ENCODE data around the gene PRAMEF5.
"Not testable (repeated sequence)": the region's sequence is repeated elsewhere in the genome, so short reads cannot be mapped to it uniquely, and the experiment has no call there.

Gene PRAMEF5

GRCh38 chr1:13237572-13237971 is 16.4 kb upstream of the PRAMEF5 start:
- H3K9ac ChIP-seq, H3K4me2 ChIP-seq, H3K27ac ChIP-seq, H3K9me3 ChIP-seq, H3K36me3 ChIP-seq, H4K20me1 ChIP-seq, H3K4me3 ChIP-seq, H3K27me3 ChIP-seq, H3K4me1 ChIP-seq: not testable (repeated sequence)

- not testable (repeated sequence) for H3K9me3 ChIP-seq, H3K36me3 ChIP-seq, H3K27me3 ChIP-seq, H3K4me3 ChIP-seq, H3K27ac ChIP-seq, H3K4me1 ChIP-seq, H3K9ac ChIP-seq, H4K20me1 ChIP-seq, H3K4me2 ChIP-seq
Measured at GRCh38 chr1:13239633-13240032, 14.4 kb upstream of the PRAMEF5 start.

GRCh38 chr1:13243536-13244263 is 10.3 kb upstream of the PRAMEF5 start:
- not testable (repeated sequence) for H3K27me3 ChIP-seq, H3K27ac ChIP-seq, H4K20me1 ChIP-seq, H3K4me3 ChIP-seq, H3K36me3 ChIP-seq, H3K9me3 ChIP-seq, H3K4me2 ChIP-seq, H3K4me1 ChIP-seq, H3K9ac ChIP-seq

GRCh38 chr1:13245841-13246553 is 8.0 kb upstream of the PRAMEF5 start:
- H3K9me3 ChIP-seq, H4K20me1 ChIP-seq, H3K9ac ChIP-seq, H3K27me3 ChIP-seq, H3K4me3 ChIP-seq, H3K27ac ChIP-seq, H3K36me3 ChIP-seq, H3K4me1 ChIP-seq, H3K4me2 ChIP-seq: not testable (repeated sequence)

- H3K27ac ChIP-seq, H3K36me3 ChIP-seq, H3K4me3 ChIP-seq, H4K20me1 ChIP-seq, H3K4me1 ChIP-seq, H3K27me3 ChIP-seq, H3K9me3 ChIP-seq, H3K4me2 ChIP-seq, H3K9ac ChIP-seq: not testable (repeated sequence)
Measured at GRCh38 chr1:13246554-13246871, 7.5 kb upstream of the PRAMEF5 start.

GRCh38 chr1:13247122-13247521 is 6.9 kb upstream of the PRAMEF5 start:
- not testable (repeated sequence) for H3K27me3 ChIP-seq, H3K4me3 ChIP-seq, H3K27ac ChIP-seq, H3K36me3 ChIP-seq, H4K20me1 ChIP-seq, H3K9ac ChIP-seq, H3K4me2 ChIP-seq, H3K9me3 ChIP-seq, H3K4me1 ChIP-seq

GRCh38 chr1:13265124-13265523 is 11.1 kb downstream of the PRAMEF5 start:
- not testable (repeated sequence) for H3K4me2 ChIP-seq, H3K4me3 ChIP-seq, H3K27me3 ChIP-seq, H3K4me1 ChIP-seq, H3K27ac ChIP-seq, H3K9me3 ChIP-seq, H3K9ac ChIP-seq, H4K20me1 ChIP-seq, H3K36me3 ChIP-seq

- not testable (repeated sequence) for H3K4me2 ChIP-seq, H3K36me3 ChIP-seq, H3K9ac ChIP-seq, H3K9me3 ChIP-seq, H3K4me1 ChIP-seq, H3K27ac ChIP-seq, H4K20me1 ChIP-seq, H3K4me3 ChIP-seq, H3K27me3 ChIP-seq
Measured at GRCh38 chr1:13277016-13277415, 23.0 kb downstream of the PRAMEF5 start.

- H3K4me3 ChIP-seq, H3K9ac ChIP-seq, H3K27ac ChIP-seq, H3K4me1 ChIP-seq, H3K9me3 ChIP-seq, H4K20me1 ChIP-seq, H3K4me2 ChIP-seq, H3K36me3 ChIP-seq, H3K27me3 ChIP-seq: not testable (repeated sequence)
Measured at GRCh38 chr1:13279617-13280016, 25.6 kb downstream of the PRAMEF5 start.

- not testable (repeated sequence) for H3K4me2 ChIP-seq, H4K20me1 ChIP-seq, H3K4me1 ChIP-seq, H3K4me3 ChIP-seq, H3K27me3 ChIP-seq, H3K9me3 ChIP-seq, H3K36me3 ChIP-seq, H3K27ac ChIP-seq, H3K9ac ChIP-seq
Measured at GRCh38 chr1:13285037-13285436, 31.0 kb downstream of the PRAMEF5 start, which contains the start of gene PRAMEF8. Gene PRAMEF8 (minus strand): TSS chr1:13285137. CDS start chr1:13284091, 1,046 bp downstream.

GRCh38 chr1:13289030-13289429 is 35.0 kb downstream of the PRAMEF5 start:
- H3K4me2 ChIP-seq, H3K9ac ChIP-seq, H3K4me1 ChIP-seq, H4K20me1 ChIP-seq, H3K36me3 ChIP-seq, H3K4me3 ChIP-seq, H3K9me3 ChIP-seq, H3K27ac ChIP-seq, H3K27me3 ChIP-seq: not testable (repeated sequence)

- not testable (repeated sequence) for H3K27me3 ChIP-seq, H3K36me3 ChIP-seq, H3K4me1 ChIP-seq, H3K4me3 ChIP-seq, H3K9ac ChIP-seq, H3K9me3 ChIP-seq, H3K27ac ChIP-seq, H3K4me2 ChIP-seq, H4K20me1 ChIP-seq
Measured at GRCh38 chr1:13297216-13297931, 43.4 kb downstream of the PRAMEF5 start.

- not testable (repeated sequence) for H3K36me3 ChIP-seq, H3K9me3 ChIP-seq, H3K27ac ChIP-seq, H3K4me3 ChIP-seq, H3K27me3 ChIP-seq, H4K20me1 ChIP-seq, H3K4me2 ChIP-seq, H3K4me1 ChIP-seq, H3K9ac ChIP-seq
Measured at GRCh38 chr1:13298699-13299098, 44.7 kb downstream of the PRAMEF5 start.

- not testable (repeated sequence) for H3K4me3 ChIP-seq, H3K4me2 ChIP-seq, H3K4me1 ChIP-seq, H3K27me3 ChIP-seq, H3K9me3 ChIP-seq, H3K9ac ChIP-seq, H4K20me1 ChIP-seq, H3K27ac ChIP-seq, H3K36me3 ChIP-seq
Measured at GRCh38 chr1:13302197-13302596, 48.2 kb downstream of the PRAMEF5 start.

- H3K27ac ChIP-seq, H3K4me2 ChIP-seq, H3K9ac ChIP-seq, H3K4me3 ChIP-seq, H3K27me3 ChIP-seq, H3K4me1 ChIP-seq, H3K36me3 ChIP-seq, H3K9me3 ChIP-seq, H4K20me1 ChIP-seq: not testable (repeated sequence)
Measured at GRCh38 chr1:13303239-13303638, 49.2 kb downstream of the PRAMEF5 start, which contains the start of gene PRAMEF33. Gene PRAMEF33 (plus strand): TSS chr1:13303539. CDS start chr1:13305955, 2,416 bp downstream.
